NCI-H2196 (cell line): ENCODE results near the gene TMEM52.
"Not testable (repeated sequence)": the region's sequence is repeated elsewhere in the genome, so short reads cannot be mapped to it uniquely, and the experiment has no call there.

Experiments used
- DNase-seq: peaks from one replicate; lab custom pipeline; 2025; ENCODE audit not compliant: unreplicated experiment; lab: John Stamatoyannopoulos, UW

TMEM52 gene

DNA sequence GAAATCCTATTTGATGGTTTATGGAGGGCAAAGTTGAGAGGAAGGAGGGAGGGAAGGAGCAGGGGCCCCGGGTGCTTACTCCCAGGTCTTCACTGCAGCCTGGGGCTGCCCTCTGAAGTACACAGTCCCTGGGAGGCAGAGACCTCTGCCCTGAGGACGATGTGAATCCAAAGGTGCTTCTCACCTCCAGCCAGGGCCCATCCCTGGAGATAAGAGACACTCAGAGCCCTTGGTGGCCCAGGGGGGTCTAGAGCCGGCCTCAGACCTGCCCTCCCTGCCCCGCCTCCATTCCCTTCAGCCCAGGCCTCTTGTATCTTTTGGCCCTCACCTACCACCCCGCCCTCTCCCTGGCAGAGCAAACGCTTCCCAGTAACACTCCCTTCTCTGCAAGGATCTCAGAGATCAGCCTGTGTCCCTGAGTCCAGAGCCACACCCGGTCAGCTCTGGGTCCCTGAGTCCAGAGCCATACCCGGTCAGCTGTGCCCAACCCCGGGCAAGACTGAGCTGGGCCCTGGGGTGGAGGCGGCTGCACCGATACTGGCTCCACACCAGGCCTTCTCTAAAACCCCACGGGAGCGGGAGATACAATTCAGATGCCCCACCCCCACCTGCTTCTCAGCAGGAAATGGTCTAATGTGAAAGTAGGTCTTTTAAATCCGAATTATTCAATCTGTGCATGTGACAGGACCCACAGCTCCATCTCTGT, 24.6 kb downstream of the TMEM52 start:
- DNase-seq, result no peak

GRCh38 chr1:1893997-1894353, 25.1 kb downstream of the TMEM52 start:
- DNase-seq, result no peak

DNA sequence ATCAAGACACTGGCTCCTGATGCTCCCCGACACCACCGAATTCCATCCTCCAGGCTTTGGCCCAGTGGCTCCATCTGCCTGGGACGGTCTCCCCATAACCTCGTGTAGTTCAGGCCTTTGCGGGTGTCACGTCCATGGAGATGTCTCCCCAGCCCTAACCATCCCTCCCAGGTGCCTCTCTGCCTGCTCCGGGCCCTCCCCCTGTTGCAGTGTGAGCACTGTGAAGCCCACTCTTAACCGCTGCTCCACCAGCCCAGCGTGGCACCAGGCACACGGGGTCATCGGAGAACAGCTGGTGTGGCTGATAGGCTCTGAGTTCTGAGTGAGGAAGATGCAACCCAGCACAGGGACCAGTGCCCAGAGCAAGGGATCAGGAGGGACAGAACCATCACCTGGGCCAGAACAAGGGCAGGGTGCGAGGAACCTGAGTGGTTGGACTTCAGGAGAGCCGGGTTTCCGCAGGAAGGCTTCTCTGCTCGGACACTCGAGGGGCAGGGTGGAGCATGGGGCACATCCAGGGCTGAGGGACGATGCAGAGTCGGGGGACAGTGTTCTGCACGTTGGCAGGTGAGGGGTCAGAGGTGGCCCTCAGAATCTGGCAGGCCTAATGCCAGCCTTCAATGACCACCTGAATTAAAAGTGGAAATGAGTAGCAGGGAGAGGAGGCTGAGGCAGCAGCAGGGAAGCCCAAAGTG, 25.6 kb downstream of the TMEM52 start:
- DNase-seq, result no peak

DNA sequence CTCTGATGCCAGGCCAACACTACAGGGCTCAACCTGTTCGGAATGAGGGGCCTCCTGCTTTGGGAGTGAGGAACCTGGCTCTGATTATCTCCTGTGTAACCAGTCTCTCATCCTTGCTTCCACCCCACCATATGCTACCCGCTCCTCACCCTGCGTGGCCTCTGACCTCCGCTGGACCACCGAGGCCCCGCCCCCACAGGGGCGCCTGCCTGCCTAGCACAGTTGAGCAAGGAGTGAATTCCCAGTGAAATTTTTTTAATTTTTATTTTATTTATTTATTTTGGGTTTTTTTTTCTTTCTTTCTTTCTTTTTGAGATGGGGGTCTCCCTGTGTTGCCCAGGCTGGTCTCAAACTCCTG, 26.3 kb downstream of the TMEM52 start:
- DNase-seq, result no peak

GRCh38 chr1:1892079-1892762, 26.9 kb downstream of the TMEM52 start:
- DNase-seq, result no peak

DNA sequence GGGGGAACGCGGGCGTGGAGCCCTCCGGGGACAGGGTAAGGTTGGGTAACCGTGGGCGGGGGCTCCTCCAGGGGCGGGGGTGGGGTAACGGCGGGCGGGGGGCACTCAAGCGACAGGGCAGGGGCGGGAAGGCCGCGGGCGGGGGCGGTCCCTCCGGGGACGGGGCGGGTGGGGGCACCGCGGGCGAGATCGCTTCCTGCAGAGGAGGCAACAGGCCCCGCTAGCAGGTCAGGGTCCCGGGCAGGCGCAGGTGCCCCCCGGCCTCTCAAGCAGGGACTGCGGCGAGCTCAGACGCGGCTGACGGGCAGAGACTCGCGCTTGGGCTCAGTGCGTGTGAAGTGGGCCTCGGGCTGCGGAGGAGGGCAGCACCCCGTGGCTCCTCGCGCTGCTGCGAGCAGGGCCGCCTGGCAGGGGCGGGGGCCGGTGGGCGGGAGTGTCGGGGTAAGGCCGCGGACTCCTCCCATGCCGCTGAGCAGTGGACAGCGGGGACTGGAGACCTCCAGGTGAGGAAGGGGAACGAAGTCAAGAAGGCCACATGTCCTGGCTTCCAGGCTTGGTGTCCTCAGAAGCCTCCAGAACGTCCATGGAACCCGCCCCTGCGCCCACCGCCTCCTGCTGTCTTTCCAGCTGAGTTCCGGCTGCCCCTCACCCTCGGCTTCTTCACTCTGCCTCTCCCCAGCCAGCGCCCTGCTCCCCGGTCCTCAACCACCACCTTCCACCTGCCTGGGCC, 27.6 kb downstream of the TMEM52 start:
- DNase-seq, result peak; percentile 74

GRCh38 chr1:1890506-1891348, 28.4 kb downstream of the TMEM52 start, which contains the start of gene GNB1:
Gene GNB1 (minus strand): TSS chr1:1891087. CDS start chr1:1825453, 65,634 bp downstream.
- DNase-seq, result peak; percentile 93

DNA sequence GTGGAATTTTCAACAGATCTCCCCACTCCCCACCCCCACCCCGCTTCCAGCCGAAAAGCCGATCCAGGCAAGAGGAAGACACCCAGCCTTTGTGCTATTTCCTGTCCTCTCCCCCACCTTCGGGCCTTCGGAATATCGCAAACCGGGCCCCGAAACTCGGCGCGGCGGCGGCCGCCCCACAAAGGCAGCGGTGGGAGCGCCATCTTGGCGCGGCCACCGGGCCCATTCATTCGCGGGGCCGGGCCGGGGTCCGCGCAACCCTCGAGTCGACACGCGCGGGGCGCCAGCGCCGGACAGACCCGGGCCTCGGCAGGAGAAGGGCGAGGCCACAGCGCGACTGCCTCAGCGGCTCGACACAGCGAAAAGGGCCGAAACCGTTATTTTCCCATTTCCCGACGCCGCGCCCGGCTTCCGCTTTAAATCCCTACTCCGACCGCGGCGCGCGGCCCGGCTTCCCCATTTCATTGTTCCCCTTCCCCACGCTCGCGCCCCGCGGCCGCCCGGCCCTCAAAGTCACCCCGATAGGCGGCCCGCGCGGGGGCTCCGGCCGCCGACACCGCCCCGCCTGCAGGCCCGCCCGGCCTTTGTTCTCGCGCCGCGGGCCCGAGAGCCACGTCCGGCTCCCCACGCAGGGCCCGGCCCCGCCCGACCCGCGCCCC, 29.1 kb downstream of the TMEM52 start:
- no peak for DNase-seq

- DNase-seq, result no peak
These were observed 29.9 kb downstream of the TMEM52 start for GRCh38 chr1:1889090-1889750.

DNA sequence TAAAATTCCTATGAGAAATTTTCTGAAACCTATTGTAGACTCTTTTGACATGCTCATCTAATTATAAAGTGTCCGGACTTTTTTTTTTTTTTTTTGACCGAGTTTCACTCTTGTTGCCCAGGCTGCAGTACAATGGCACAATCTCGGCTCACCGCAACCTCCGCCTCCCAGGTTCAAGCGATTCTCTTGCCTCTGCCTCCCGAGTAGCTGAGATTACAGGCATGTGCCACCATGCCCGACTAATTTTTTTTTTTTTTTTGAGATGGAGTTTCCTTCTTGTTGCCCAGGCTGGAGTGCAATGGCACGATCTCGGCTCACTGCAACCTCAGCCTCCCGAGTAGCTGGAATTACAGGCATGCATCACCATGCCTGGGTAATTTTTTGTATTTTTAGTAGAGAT, 35.2 kb downstream of the TMEM52 start:
- not testable (repeated sequence) for DNase-seq

DNA sequence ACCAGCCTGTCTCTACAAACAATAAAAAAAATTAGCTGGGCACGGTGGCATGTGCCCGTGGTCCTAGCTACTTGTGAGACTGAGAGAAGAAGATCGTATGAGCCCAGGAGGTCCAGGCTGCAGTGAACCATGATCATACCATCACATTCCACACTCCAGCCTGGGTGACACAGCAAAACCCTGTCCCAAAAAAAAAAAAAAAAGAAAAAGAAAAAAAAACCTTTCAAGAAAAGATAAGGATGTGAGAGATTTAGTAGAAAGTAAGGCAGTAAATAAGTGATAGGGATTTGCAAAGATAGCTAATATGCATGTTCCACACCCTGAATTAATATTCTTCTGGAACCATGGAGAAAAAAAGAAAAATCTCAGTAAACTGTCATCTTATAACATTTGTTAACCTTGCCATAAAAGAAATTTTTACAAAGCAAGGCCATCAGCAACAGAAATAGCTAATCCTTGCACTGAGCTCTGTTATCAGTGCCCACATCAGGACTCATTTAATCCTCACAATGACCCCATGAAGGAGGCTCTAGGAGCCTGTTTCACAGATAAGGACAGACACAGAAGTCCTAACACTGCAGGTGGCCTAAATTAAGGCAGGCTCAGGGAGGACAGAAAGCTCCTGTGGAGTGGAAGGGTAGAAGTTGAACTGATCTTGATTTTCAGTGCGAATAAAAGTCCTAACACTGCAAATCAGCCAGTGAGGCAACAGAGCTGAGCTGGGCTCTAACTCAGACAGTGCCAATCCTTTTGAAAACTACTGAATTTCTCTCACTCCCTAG, 35.8 kb downstream of the TMEM52 start:
- no peak for DNase-seq

- DNase-seq, result peak; percentile 38
These were observed 37.4 kb downstream of the TMEM52 start for GRCh38 chr1:1881727-1882126.

DNA sequence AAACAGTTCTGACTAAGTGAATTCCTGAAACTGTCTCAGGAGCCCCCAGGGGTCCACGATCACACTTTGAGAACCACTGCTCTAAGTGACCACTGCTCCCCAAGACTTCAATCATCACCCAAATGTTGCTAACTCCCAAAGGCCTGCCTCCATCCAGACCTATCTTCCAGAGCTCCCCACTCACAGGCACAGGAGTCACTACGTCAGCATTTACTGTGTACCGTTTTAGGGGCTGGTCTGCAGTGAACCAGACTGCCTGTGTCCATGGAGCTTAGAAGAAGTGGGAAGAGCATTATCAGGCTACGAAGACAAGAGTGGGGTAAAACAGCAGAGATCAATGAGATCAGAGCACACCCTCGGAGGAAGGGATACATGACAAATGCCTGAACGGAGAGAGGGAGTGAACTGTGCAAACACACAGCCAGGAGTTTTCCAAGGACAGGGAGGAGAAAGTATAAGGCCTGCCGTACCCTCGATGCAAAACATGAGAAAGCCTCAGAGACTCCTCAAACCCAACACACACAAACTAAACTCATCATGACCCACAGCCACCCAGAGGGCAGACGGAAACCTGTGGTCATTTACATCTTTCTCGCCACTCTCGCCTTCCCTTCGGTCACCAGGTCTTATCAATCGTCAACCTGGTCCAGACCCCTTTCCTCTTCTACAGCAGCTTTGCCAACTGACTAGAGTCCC, 38.3 kb downstream of the TMEM52 start:
- no peak for DNase-seq

GRCh38 chr1:1879942-1880341, 39.1 kb downstream of the TMEM52 start:
- DNase-seq, result no peak

- DNase-seq, result no peak
These were observed 41.1 kb downstream of the TMEM52 start for GRCh38 chr1:1877865-1878436.

- DNase-seq, result no peak
These were observed 42.6 kb downstream of the TMEM52 start for GRCh38 chr1:1876335-1876930.

- no peak for DNase-seq
These were observed 43.1 kb downstream of the TMEM52 start for GRCh38 chr1:1875932-1876331.
